HG03103 (cell line): Measurements from ENCODE around the gene ACER3.
A peak's percentile ranks its signal among the peaks of the same experiment; 100 is the strongest.

Source experiments
- ATAC-seq: cut with Tn5 transposase; IDR thresholded peaks from one replicate; pipeline ENCODE4 v1.9.1; 2021; ENCODE audit warnings: low read depth; ENCODE audit not compliant: unreplicated experiment

ACER3 gene

GRCh38 chr11:76911415-76911808, 50.7 kb downstream of the ACER3 start:
- ATAC-seq, result no peak

GRCh38 chr11:76916712-76917111, 56.0 kb downstream of the ACER3 start:
- ATAC-seq, result no peak

GRCh38 chr11:76918941-76919386, 58.2 kb downstream of the ACER3 start:
- no peak for ATAC-seq

GRCh38 chr11:76919467-76919866, 58.7 kb downstream of the ACER3 start:
- ATAC-seq, result no peak

GRCh38 chr11:76919887-76920746, 59.4 kb downstream of the ACER3 start:
- no peak for ATAC-seq

- no peak for ATAC-seq
Observed at GRCh38 chr11:76927160-76927559, 66.4 kb downstream of the ACER3 start.

GRCh38 chr11:76935042-76935441, 74.3 kb downstream of the ACER3 start:
- no peak for ATAC-seq

GRCh38 chr11:76939219-76939631, 78.5 kb downstream of the ACER3 start:
- ATAC-seq, result no peak

GRCh38 chr11:76944225-76944624, 83.5 kb downstream of the ACER3 start:
- ATAC-seq, result no peak

- no peak for ATAC-seq
Observed at GRCh38 chr11:76946223-76946622, 85.5 kb downstream of the ACER3 start.

- no peak for ATAC-seq
Observed at GRCh38 chr11:76947190-76947589, 86.5 kb downstream of the ACER3 start.

GRCh38 chr11:76947800-76948199, 87.1 kb downstream of the ACER3 start:
- ATAC-seq, result no peak

GRCh38 chr11:76955459-76956114, 94.9 kb downstream of the ACER3 start:
- no peak for ATAC-seq

- peak; percentile 71 for ATAC-seq
Observed at GRCh38 chr11:76962583-76963416, 102.1 kb downstream of the ACER3 start.

- peak; percentile 20 for ATAC-seq
Observed at GRCh38 chr11:76963417-76964168, 102.9 kb downstream of the ACER3 start.

GRCh38 chr11:76972051-76972450, 111.3 kb downstream of the ACER3 start:
- no peak for ATAC-seq

GRCh38 chr11:76974179-76974891, 113.6 kb downstream of the ACER3 start:
- ATAC-seq, result no peak

GRCh38 chr11:76975513-76975912, 114.8 kb downstream of the ACER3 start:
- ATAC-seq, result no peak

GRCh38 chr11:76977791-76978190, 117.1 kb downstream of the ACER3 start:
- no peak for ATAC-seq

- no peak for ATAC-seq
Observed at GRCh38 chr11:76978239-76978638, 117.5 kb downstream of the ACER3 start.
